Prostate gland (tissue), 2 donors: ENCODE data around the gene ALG3. TPM values are rescaled to one million over a fixed set of nuclear protein-coding genes. Genes with fewer than 3 reads are reported as not detected.

ENCODE experiments used
- DNase-seq: peaks from one replicate; pipeline ENCODE4 v3.0.0-alpha.2; 2019; ENCODE audit warnings: low spot score
- H3K27ac ChIP-seq, 2 donors: fragments of 200-600 bp; sonication (generic); 2 replicates each; pipeline ENCODE4 v1.5.1; 2017 to 2019
- H3K27me3 ChIP-seq: fragments of 200-600 bp; sonication (generic); replicated peaks from 2 replicates; pipeline ENCODE4 v1.5.1; 2019; ENCODE audit not compliant: insufficient read depth
- H3K36me3 ChIP-seq, 2 donors: fragments of 200-600 bp; sonication (generic); 1 replicate in 1 of 2; 2 replicates in 1 of 2; pipeline versions ENCODE4 v1.5.1 to v1.8.1; 2017 to 2019
- H3K4me1 ChIP-seq: fragments of 200-600 bp; sonication (generic); replicated peaks from 2 replicates; pipeline ENCODE4 v1.5.1; 2019
- H3K4me3 ChIP-seq, 2 donors: fragments of 200-600 bp; sonication (generic); 2 replicates each; pipeline ENCODE4 v1.5.1; 2017 to 2019
- H3K9me3 ChIP-seq: fragments of 200-600 bp; sonication (generic); 2 replicates; pipeline ENCODE4 v1.5.1; 2017
- POLR2A ChIP-seq: fragments of 450-650 bp; IDR thresholded peaks from one replicate; pipeline ENCODE4 v1.6.1; 2016; ENCODE audit warnings: antibody characterized with exemption, mild to moderate bottlenecking
- POLR2AphosphoS5 ChIP-seq: sonication (generic); formaldehyde crosslinking; IDR thresholded peaks from one replicate; pipeline ENCODE4 v1.6.1; 2017; ENCODE audit warnings: antibody characterized with exemption
- WGBS: methylation state at CpG from one replicate; pipeline ENCODE4 v1.1.5; 2018; 5-methylcytosine and 5-hydroxymethylcytosine counted together
- intact Hi-C: fragments of 100-400 bp; cut with DNase I; formaldehyde crosslinking; loops from one replicate; pipeline ENCODE4 v1.14.2; 2022
- total RNA-seq, 2 donors: library from RNA; depleted of rRNA; stranded (reverse); fragments of >200 nt; gene quantifications; one replicate each; pipeline ENCODE4 v1.1.0, GENCODE V29; 2016
- TF ChIP-seq, protein P1 (sequence below), 4 experiments: fragments of 200-600 bp in 2 of 4; fragments of 450-650 bp in 2 of 4; sonication (generic) in 2 of 4; IDR thresholded peaks; 1 replicate in 3 of 4; 2 replicates in 1 of 4; pipeline ENCODE4 v1.5.1; 2016 to 2019; ENCODE audit warnings: antibody characterized with exemption in 4 of 4, mild to moderate bottlenecking in 2 of 4, moderate library complexity in 2 of 4

The ALG3 gene
- total RNA-seq, 2 donors from 2014 or later: 78.4 to 79.4 TPM

DNA sequence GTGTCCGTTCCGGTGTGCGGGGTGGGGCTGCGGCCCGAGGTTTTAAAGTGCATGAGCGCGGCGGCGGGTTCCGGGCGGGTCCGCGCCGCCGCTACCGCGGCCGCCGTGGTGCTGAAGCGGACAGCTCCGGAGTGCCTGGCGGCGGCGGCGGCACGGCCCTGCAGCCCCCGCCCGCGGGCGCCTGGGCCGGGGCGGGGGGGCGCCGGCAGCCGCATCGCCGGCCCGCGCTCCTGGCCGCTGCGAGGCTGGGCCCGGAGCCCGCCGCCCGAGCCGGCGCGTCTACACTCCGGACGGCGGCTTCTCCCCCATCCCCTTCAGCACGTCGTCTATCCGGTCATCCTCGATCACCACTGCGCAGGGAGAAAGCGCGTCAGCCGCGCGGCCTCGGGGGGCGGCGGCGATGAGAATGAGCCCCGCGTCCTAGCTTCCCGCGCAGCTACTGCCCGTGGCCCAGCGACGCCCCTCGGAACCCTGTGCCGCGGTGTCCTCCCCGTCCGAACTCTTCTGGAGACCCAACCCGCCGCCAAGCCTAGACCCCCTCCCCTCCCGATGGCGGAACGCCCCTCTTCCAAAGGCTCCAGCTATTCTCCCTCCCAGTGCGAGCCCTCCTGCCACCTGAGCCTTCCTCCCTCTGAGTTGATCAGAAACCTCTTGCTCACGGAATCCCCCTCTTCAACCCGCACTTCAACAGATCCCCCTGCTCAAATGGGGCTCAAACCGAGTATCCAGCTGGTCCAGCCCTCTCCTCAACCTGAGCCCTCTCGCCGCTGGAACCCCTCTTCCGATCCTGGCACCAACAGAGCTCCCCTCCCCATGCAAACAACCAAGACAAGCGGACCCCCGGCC, 11.3 kb upstream of the ALG3 start:
- intact Hi-C loops: loop anchor here (10.0 kb wide), 1 partner anchor 245 kb away; the partner anchor contains the start of gene ABCC5
- no peak for DNase-seq
- under 1% methylated on average over 60 of the region's 91 CpGs for WGBS
- Histone ChIP-seq H3K4me3 (peak overlapping the region; percentile 6 to 44), H3K27ac (no peak overlapping the region), H3K4me1 (peaks cover 4% of the 10 kb centered on the region), H3K27me3 (peaks cover 4% of the 10 kb centered on the region), H3K9me3 (no peaks in the 10 kb centered on the region), H3K36me3 (no peaks in the 10 kb centered on the region)
- TF ChIP-seq POLR2A: no peak
- no peak for TF ChIP-seq POLR2AphosphoS5
- TF ChIP-seq, protein P1, sequence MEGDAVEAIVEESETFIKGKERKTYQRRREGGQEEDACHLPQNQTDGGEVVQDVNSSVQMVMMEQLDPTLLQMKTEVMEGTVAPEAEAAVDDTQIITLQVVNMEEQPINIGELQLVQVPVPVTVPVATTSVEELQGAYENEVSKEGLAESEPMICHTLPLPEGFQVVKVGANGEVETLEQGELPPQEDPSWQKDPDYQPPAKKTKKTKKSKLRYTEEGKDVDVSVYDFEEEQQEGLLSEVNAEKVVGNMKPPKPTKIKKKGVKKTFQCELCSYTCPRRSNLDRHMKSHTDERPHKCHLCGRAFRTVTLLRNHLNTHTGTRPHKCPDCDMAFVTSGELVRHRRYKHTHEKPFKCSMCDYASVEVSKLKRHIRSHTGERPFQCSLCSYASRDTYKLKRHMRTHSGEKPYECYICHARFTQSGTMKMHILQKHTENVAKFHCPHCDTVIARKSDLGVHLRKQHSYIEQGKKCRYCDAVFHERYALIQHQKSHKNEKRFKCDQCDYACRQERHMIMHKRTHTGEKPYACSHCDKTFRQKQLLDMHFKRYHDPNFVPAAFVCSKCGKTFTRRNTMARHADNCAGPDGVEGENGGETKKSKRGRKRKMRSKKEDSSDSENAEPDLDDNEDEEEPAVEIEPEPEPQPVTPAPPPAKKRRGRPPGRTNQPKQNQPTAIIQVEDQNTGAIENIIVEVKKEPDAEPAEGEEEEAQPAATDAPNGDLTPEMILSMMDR (IDR thresholded peaks at IDR 0.05): no peak

DNA sequence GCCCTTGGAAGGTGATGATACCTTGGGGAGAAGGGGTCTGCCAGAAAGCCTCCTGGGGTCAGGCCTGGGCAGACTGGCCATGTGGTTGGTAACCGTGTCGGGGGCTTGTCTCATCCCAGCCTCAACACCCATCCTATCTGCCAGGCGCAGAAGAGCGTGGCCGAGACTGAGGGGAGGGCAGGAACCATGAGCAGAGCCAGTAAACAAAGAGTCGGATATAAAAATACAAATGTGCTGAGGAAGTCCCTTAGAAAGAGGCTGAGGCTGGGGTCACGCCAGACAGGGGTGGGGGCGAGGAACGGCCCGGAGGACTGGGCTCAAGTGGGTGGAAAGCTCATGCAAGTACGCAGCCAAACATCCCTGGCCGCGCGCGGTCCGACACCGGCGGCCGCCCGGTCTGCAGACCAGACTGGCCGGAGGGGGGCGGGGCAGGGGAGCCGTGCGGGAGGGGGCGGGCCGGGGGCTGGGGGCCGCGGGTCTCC, 10.7 kb upstream of the ALG3 start:
- Histone ChIP-seq H3K4me3 (peak overlapping the region in 1 of 2 donors; percentile 12), H3K36me3 (no peaks in the 10 kb centered on the region), H3K4me1 (peaks cover 4% of the 10 kb centered on the region), H3K27ac (no peak overlapping the region), H3K9me3 (no peaks in the 10 kb centered on the region), H3K27me3 (peaks cover 4% of the 10 kb centered on the region)
- no peak for TF ChIP-seq POLR2AphosphoS5
- TF ChIP-seq POLR2A: no peak
- TF ChIP-seq, protein P1 (IDR thresholded peaks at IDR 0.05): no peak
- 12% methylated on average over 23 of the region's 28 CpGs for WGBS
- DNase-seq: no peak
- intact Hi-C loops: loop anchor here (10.0 kb wide), 1 partner anchor 245 kb away; the partner anchor contains the start of gene ABCC5

DNA sequence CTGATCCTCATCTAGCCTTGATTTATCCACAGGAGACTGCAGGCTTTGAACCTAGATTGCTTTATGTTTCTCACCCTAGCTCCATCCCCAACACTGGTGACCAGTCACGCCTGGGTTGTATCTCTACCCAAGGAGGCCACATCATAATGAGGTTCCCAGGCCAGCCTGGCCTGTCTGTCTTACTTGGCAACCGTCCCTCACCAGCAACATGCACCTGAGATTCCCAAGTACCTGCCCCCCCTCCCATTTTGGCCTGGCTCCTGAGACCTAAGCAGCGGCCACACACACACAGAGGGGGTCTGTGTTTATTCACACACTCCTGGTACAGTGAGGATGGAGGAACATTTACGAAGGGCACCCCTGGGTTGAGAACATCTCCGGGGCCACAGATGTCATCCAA, 10.2 kb upstream of the ALG3 start:
- Histone ChIP-seq H3K27me3 (peaks cover 4% of the 10 kb centered on the region), H3K9me3 (no peaks in the 10 kb centered on the region), H3K27ac (no peak overlapping the region), H3K4me3 (no peak overlapping the region), H3K36me3 (no peaks in the 10 kb centered on the region), H3K4me1 (peaks cover 4% of the 10 kb centered on the region)
- TF ChIP-seq, protein P1 (IDR thresholded peaks at IDR 0.05): no peak
- no peak for DNase-seq
- intact Hi-C loops: loop anchor here (10.0 kb wide), 1 partner anchor 244 kb away; the partner anchor contains the start of gene ABCC5
- WGBS: 88% methylated on average over 5 of the region's 5 CpGs

DNA sequence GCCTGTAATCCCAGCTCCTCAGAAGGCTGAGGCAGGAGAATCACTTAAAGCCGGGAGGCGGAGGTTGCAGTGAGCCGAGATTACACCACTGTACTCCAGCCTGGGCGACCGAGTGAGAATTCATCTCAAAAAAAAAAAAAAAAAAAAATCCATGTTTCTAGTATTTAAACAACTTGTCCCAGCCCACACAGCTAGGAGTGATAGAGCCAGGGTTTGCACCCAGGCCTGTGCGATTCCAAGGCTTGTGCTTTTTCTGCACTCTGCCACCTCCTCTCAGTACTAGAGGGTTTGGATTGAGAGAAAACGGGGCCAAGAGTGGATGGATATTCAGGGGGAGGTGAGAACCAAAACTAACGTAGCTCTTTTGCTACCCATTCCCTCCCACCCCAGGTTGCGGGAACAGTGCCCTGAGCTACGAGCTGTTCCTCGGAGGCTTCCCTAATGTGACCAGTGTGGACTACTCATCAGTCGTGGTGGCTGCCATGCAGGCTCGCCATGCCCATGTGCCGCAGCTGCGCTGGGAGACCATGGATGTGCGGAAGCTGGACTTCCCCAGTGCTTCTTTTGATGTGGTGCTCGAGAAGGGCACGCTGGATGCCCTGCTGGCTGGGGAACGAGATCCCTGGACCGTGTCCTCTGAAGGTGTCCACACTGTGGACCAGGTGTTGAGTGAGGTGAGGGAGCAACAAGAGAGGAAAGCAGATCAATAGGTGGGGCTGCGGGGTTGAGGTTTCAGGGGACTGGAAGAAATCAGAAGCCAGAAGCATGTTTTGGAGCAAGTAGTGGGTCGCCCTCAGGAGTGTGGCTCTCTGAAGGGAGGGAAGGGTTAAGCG, 8.5 kb upstream of the ALG3 start:
- TF ChIP-seq POLR2AphosphoS5 (no peak), POLR2A (no peak)
- TF ChIP-seq, protein P1 (IDR thresholded peaks at IDR 0.05): no peak
- intact Hi-C loops: loop anchor here (10.0 kb wide), 1 partner anchor 242 kb away; the partner anchor contains the start of gene ABCC5
- Histone ChIP-seq H3K27me3 (no peaks in the 10 kb centered on the region), H3K4me1 (peaks cover 4% of the 10 kb centered on the region), H3K27ac (no peak overlapping the region), H3K4me3 (no peak overlapping the region), H3K9me3 (no peaks in the 10 kb centered on the region), H3K36me3 (no peaks in the 10 kb centered on the region)
- DNase-seq: no peak
- WGBS: 92% methylated on average over 23 of the region's 23 CpGs
